NCI-H748 (cell line): ENCODE measurements around the gene PMPCA.
A peak's percentile ranks its signal among the peaks of the same experiment; 100 is the strongest.

Experiments
- DNase-seq: peaks from one replicate; lab custom pipeline; 2025; ENCODE audit not compliant: unreplicated experiment; lab: John Stamatoyannopoulos, UW

PMPCA gene

GRCh38 chr9:136433043-136433715, 22.7 kb downstream of the PMPCA start:
- no peak for DNase-seq

- no peak for DNase-seq
Measured at GRCh38 chr9:136433849-136434579, 23.6 kb downstream of the PMPCA start.

DNA sequence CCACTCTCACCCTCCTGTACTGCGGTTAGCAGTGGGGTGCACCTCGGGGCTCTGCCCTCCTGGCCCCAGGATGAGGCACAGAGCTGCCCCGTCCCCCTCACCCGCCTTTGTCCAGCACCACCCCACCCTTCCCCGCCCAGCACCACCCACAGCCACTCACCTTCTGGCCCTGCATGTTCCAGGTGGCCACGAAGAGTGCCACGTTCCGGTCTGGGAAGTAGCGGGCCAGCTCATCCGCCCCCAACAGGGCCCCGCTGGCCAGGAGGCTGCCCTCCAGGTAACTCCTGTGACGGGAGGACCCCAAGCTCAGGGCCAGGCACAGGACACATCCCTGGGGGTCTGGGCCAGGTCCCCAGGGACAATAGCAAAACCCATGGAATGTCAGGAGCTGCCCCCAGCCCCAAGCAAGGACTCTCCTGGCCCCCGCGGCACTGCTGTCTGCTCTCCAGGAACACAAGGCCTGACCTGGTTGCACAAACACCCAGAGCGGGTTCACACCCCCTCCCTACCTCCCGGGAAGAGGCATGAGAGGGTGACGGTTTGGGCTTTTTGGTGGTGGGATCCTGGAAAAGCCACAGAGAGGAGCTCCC, 24.2 kb downstream of the PMPCA start:
- DNase-seq, result no peak

- DNase-seq, result no peak
Measured at GRCh38 chr9:136436055-136436634, 25.7 kb downstream of the PMPCA start.

DNA sequence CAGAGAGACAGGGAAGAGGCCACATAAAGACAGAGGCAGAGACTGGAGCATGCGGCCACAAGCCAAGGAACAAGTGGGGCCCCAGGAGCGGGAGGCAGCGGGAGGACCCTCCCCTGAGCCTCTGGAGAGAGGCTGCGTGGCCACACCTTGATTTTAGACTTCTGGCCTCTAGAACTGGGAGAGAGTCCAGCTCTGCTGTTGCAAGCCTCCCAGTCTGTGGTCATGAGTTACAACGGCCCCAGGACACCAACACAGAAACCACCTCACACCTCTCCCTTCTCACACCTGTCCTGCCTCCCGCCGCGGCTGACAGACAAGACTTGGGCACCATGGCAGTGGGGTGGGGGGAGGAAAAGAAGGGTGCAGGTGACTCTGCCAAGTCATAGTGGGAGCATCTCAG, 27.0 kb downstream of the PMPCA start:
- DNase-seq, result no peak

DNA sequence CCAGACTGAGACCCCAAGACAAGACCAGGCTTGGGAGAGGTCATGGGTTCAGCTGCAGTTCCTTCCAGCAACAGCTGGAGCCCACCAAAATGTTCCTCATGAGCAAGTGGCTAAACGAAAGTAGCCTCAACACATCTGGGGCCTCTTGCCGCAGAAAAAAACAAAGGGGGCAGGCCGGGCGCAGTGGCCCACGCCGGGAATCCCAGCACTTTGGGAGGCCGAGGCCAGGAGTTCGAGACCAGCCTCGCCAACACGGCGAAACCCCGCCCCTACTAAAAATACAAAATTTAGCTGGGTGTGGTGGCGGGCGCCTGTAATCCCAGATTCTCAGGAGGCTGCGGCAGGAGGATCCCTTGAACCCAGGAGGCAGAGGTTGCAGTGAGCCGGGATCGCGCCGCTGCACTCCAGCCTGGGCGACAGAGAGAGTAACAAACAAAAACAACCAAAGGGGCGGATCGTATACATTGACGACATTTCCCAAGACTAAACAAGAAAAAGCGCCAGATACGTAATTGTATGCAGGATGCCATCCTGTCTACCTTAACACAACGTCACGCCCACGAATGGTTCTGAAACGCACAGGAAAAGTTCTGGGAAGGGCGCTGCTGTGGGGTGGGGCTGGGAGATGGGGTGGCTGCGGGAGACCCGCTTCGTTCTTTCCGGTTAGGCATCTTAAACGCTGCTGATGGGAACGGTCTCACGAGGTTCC, 27.5 kb downstream of the PMPCA start:
- DNase-seq, result no peak

- DNase-seq, result peak; percentile 55
Measured at GRCh38 chr9:136438548-136439480, 28.4 kb downstream of the PMPCA start.

- peak; percentile 79 for DNase-seq
Measured at GRCh38 chr9:136439481-136440408, 29.3 kb downstream of the PMPCA start, which contains the start of gene INPP5E. TSS of gene INPP5E (minus strand) at chr9:136439845. CDS start at chr9:136439419, 426 bp downstream.

GRCh38 chr9:136441191-136441680, 30.8 kb downstream of the PMPCA start:
- DNase-seq, result no peak

DNA sequence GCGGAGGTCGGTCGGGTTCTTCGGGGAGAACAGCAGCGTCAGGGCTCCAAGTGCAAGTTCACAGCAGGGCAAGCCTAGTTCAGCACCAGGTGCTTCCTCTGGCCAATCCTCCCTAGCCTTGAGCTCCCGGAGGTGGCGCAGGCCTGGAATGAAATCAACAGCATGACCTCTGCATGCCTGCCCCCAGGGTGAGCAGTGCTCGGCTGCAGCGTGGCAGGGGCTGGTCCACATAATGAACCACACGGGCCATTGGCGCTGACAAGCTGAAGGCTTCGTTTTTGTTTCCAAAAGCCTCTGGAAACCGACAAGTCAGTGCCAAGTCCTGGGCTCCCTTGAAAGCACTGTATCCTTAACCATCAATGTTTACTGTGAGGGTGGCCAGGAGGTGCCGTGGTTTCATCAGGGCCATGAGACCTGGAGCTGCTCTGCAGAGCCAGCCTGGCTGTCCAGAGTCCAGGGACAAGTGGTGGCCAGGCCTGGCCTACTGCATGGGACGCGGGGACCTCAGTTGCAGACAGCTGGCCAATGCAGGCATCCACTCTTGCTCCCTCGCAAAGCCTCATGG, 31.3 kb downstream of the PMPCA start:
- DNase-seq, result no peak

- no peak for DNase-seq
Measured at GRCh38 chr9:136442265-136442664, 31.8 kb downstream of the PMPCA start.

- no peak for DNase-seq
Measured at GRCh38 chr9:136443087-136443486, 32.6 kb downstream of the PMPCA start.

- DNase-seq, result no peak
Measured at GRCh38 chr9:136443687-136444086, 33.2 kb downstream of the PMPCA start.

DNA sequence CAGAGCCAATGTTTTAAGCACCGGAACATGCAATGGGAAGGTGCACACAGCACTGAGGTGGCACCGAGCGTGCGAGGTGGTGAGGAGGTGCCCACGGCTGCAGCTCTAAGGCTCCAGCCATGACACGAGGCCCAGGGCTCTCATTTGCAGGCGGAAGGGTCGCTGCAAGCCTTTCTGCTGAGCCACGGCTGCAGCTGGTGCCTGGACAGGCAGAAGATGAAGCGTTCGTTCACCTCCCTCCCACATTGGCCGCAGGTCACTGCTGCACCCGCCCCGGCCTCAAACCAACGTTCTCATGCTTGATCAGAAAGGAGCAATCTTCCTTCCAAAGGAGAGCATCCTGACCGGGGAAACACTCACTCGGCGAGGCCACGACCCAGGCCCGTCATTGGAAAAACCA, 33.6 kb downstream of the PMPCA start:
- DNase-seq, result no peak

GRCh38 chr9:136445799-136446198, 35.3 kb downstream of the PMPCA start:
- no peak for DNase-seq

- DNase-seq, result no peak
Measured at GRCh38 chr9:136447173-136447778, 36.8 kb downstream of the PMPCA start.

DNA sequence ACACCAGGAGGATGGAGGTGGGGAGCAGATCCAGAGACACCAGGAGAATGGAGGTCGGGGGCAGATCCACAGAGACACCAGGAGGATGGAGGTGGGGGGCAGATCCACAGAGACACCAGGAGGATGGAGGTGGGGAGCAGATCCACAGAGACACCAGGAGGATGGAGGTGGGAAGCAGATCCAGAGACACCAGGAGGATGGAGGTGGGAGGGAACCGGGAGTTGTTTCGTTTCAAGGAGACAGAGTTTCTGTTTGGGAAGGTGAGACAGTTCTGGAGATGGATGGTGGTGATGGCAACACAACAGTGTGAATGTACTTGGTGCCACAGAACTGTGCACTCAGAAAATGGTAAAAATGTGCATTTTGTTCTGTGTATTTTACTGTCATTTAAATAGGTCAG, 38.2 kb downstream of the PMPCA start:
- no peak for DNase-seq

DNA sequence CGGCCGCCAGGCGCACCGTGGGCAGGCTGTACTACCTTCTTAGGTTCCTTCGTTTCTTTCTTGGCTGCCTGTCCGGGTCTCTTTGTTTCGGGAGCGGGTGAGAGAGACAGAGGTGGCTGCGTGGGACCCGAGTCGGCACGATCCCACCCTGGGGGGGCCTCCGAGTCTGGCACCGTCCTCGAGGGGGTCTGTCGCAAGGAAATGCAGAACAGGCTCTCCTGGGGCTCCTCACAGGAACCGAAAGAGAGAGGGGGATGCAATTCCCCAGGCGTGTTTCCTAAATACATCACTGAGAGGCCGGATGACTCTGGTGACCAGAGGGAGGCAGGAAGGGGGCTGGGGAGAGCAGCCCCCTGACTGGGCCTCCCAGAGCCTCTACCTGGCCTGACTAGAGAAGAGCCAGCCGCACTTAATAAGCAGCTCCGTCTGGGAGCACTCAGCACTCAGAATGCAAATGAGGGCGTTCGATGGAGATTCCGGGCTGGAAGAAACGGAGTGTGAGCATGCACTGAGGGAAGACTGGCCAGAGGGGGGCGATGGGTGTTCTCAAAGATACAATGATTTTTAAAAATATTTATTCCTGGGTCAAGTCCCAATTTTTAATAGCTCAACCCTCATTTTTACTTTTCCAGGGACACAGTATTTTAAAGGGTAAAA, 40.9 kb downstream of the PMPCA start:
- no peak for DNase-seq
